GM21515 (cell line): ENCODE measurements around the gene NBEA.

Experiments
- ATAC-seq: cut with Tn5 transposase; IDR thresholded peaks from one replicate; pipeline ENCODE4 v1.9.1; 2021; ENCODE audit not compliant: unreplicated experiment

NBEA gene

GRCh38 chr13:35164324-35164932 is 222.4 kb downstream of the NBEA start:
- peak; percentile 76 for ATAC-seq

- ATAC-seq, result no peak
Measured at GRCh38 chr13:35165205-35165604, 223.1 kb downstream of the NBEA start.

GRCh38 chr13:35179494-35179893 is 237.4 kb downstream of the NBEA start:
- ATAC-seq, result no peak

GRCh38 chr13:35179920-35180663 is 238.0 kb downstream of the NBEA start:
- ATAC-seq, result no peak

GRCh38 chr13:35190241-35190640 is 248.2 kb downstream of the NBEA start:
- no peak for ATAC-seq

- ATAC-seq, result no peak
Measured at GRCh38 chr13:35191883-35192282, 249.8 kb downstream of the NBEA start.

GRCh38 chr13:35198613-35199200 is 256.6 kb downstream of the NBEA start:
- ATAC-seq, result no peak

GRCh38 chr13:35208587-35208986 is 266.5 kb downstream of the NBEA start:
- no peak for ATAC-seq

- no peak for ATAC-seq
Measured at GRCh38 chr13:35210261-35210660, 268.2 kb downstream of the NBEA start.

GRCh38 chr13:35211949-35212348 is 269.9 kb downstream of the NBEA start:
- no peak for ATAC-seq

GRCh38 chr13:35213911-35214310 is 271.8 kb downstream of the NBEA start:
- no peak for ATAC-seq

- no peak for ATAC-seq
Measured at GRCh38 chr13:35216131-35216530, 274.1 kb downstream of the NBEA start.

GRCh38 chr13:35219021-35219420 is 277.0 kb downstream of the NBEA start:
- ATAC-seq, result no peak

GRCh38 chr13:35225159-35225558 is 283.1 kb downstream of the NBEA start:
- ATAC-seq, result no peak

GRCh38 chr13:35225582-35225981 is 283.5 kb downstream of the NBEA start:
- ATAC-seq, result no peak

- no peak for ATAC-seq
Measured at GRCh38 chr13:35228536-35228935, 286.5 kb downstream of the NBEA start.

GRCh38 chr13:35231426-35231825 is 289.4 kb downstream of the NBEA start:
- no peak for ATAC-seq

- no peak for ATAC-seq
Measured at GRCh38 chr13:35238274-35238673, 296.2 kb downstream of the NBEA start.

GRCh38 chr13:35252536-35253205 is 310.6 kb downstream of the NBEA start:
- peak; percentile 72 for ATAC-seq

GRCh38 chr13:35255241-35255640 is 313.2 kb downstream of the NBEA start:
- no peak for ATAC-seq

- no peak for ATAC-seq
Measured at GRCh38 chr13:35256459-35257148, 314.5 kb downstream of the NBEA start.
